Heart left ventricle (tissue), 16 donors: ENCODE results near the gene CENATAC. TPM values are rescaled to one million over a fixed set of nuclear protein-coding genes. Genes with fewer than 3 reads are reported as not detected.

Source experiments
- ATAC-seq, 4 donors: fragments of 200-7000 bp; cut with Tn5 transposase; one replicate each; pipeline ENCODE4 v1.9.1; 2020 to 2022; ENCODE audit warnings: moderate library complexity in 4 of 4, mild to moderate bottlenecking in 3 of 4, moderate number of reproducible peaks in 1 of 4
- DNase-seq, 5 donors: peaks; one replicate each; pipeline ENCODE4 v3.0.0-alpha.2; 2020
- H3K27ac ChIP-seq, 12 donors: fragments of 200-600 bp; sonication (generic) in 4 of 12; one replicate each; pipeline versions ENCODE4 v1.5.0 to v1.8.0; 2016 to 2022; ENCODE audit warnings: mild to moderate bottlenecking in 2 of 12
- H3K27me3 ChIP-seq, 9 donors: fragments of 200-600 bp; sonication (generic) in 2 of 9; one replicate each; pipeline versions ENCODE4 v1.5.1 to v1.8.0; 2016 to 2022; ENCODE audit warnings: mild to moderate bottlenecking in 3 of 9
- H3K36me3 ChIP-seq, 9 donors: fragments of 200-600 bp; sonication (generic) in 2 of 9; one replicate each; pipeline versions ENCODE4 v1.5.0 to v1.8.0; 2018 to 2022; ENCODE audit warnings: mild to moderate bottlenecking in 2 of 9
- H3K4me1 ChIP-seq, 12 donors: fragments of 200-600 bp; sonication (generic) in 4 of 12; one replicate each; pipeline versions ENCODE4 v1.5.0 to v1.8.0; 2016 to 2022; ENCODE audit warnings: mild to moderate bottlenecking in 3 of 12
- H3K4me3 ChIP-seq, 12 donors: fragments of 200-600 bp; sonication (generic) in 4 of 12; one replicate each; pipeline versions ENCODE4 v1.5.0 to v1.8.0; 2017 to 2022; ENCODE audit warnings: mild to moderate bottlenecking in 9 of 12, moderate library complexity in 4 of 12
- H3K9me3 ChIP-seq, 12 donors: fragments of 200-600 bp; sonication (generic) in 4 of 12; one replicate each; pipeline versions ENCODE4 v1.5.0 to v1.8.0; 2016 to 2022; ENCODE audit warnings: mild to moderate bottlenecking in 1 of 12
- POLR2A ChIP-seq, 2 donors: fragments of 450-650 bp; IDR thresholded peaks; one replicate each; pipeline ENCODE4 v1.6.1; 2017; ENCODE audit warnings: antibody characterized with exemption in 2 of 2, mild to moderate bottlenecking in 2 of 2, moderate library complexity in 2 of 2
- WGBS, 4 donors: extraction: QIAGEN DNeasy Blood & Tissue Kit in 2 of 4; methylation state at CpG; one replicate each; pipeline versions ENCODE4 v1.1.5 to v1.1.7; 2013 to 2018; 5-methylcytosine and 5-hydroxymethylcytosine counted together
- intact Hi-C, 10 donors: fragments of 100-400 bp; cut with DNase I; formaldehyde crosslinking; loops; one replicate each; pipeline versions ENCODE4 v1.11.1 to v1.14.2; 2022
- polyA plus RNA-seq, 2 donors: library from polyadenylated mRNA; stranded (reverse); fragments of 200-250 nt; gene quantifications; one replicate each; pipeline ENCODE4 v1.2.3, GENCODE V29; 2013
- total RNA-seq, 9 donors: library from RNA; depleted of rRNA in 2 of 9; stranded (reverse); fragments of >200 nt in 2 of 9; fragmentation: NEBNext Ultra II Directional in 3 of 9; extraction: Animal tissue kit (Norgen Biotek cat#: 25700) in 3 of 9; gene quantifications; one replicate each; pipeline versions ENCODE4 v1.1.0 to v1.2.4, GENCODE V29; 2016 to 2023
- TF ChIP-seq, protein P1 (sequence below), 12 donors: fragments of 200-600 bp; sonication (generic) in 4 of 12; IDR thresholded peaks; one replicate each; pipeline versions ENCODE4 v1.5.0 to v1.8.0; 2018 to 2022; ENCODE audit warnings: antibody characterized with exemption in 12 of 12, mild to moderate bottlenecking in 5 of 12
- donor health status: ischemic (EF 13 %, LVEDD 7.1; RV severe dilation, severe dysfunction).
- donor health status: healthy with polysubstance abuse.
- donor health status: DM: no; HTN: yes; CAD: no.
- donor health status: DM: no; HTN: no; CAD: no.
- donor health status: ischemic (EF 25% LVEDD 6.9; RV normal size, moderate dysfunction).
- donor health status: ischemic (EF 25% LVEDD 5.7; RV mildly dilated, moderate dysfunction).
- donor health status: healthy.
- donor health status: DM: yes; HTN: yes; CAD: no.
- donor health status: ischemic (EF 35%, LVEDD 5.7; RV mildly dilated, moderate dysfunction).
- donor health status: nonischemic (EF 11% LVEDD 7.7; RV severe dilation, severe dysfunction).
- donor health status: DM: yes; HTN: yes; CAD: no.
- donor health status: PGD.
- donor health status: ischemic (EF 29% LVEDD 5.4; RV normal size, mild dysfunction).
- donor health status: nonischemic (EF 23%, LVEDD 6.1; RV moderate dilation, normal function).

CENATAC gene
- total and polyA plus RNA-seq, 11 donors = 7.9 to 27.3 (median 11.7) TPM

GRCh38 chr11:118998388-118998717, 415 bp downstream of the CENATAC start:
- no peak for DNase-seq
- WGBS, 4 donors = 1 to 3% (median 3%) methylated on average over 17 to 19 of the region's 19 CpGs
- no peaks in the 10 kb centered on the region for H3K9me3 ChIP-seq
- peak in 1 of 4 donors; percentile 22 for ATAC-seq
- no peaks in the 10 kb centered on the region for H3K27me3 ChIP-seq
- peak overlapping the region; percentile 53 to 95 (median 87) for H3K4me3 ChIP-seq
- H3K36me3 ChIP-seq = peaks cover 0 to 46% (median 37%) of the 10 kb centered on the region in 9 donors
- peaks cover 0 to 23% (median 17%) of the 10 kb centered on the region in 12 donors for H3K4me1 ChIP-seq
- intact Hi-C loops = loop anchor here in 2 of 10 donors (2.0 kb wide), 2 partner anchors 20 to 32 kb away; partner anchors contain the start of genes RPS25 (in 1 of the 2), SLC37A4 (in 1 of the 2) and TRAPPC4 (in 1 of the 2)
- H3K27ac ChIP-seq = peak overlapping the region; percentile 57 to 91 (median 84)
- TF ChIP-seq POLR2A (IDR thresholded peaks at IDR 0.05) = no peak
- TF ChIP-seq, protein P1, sequence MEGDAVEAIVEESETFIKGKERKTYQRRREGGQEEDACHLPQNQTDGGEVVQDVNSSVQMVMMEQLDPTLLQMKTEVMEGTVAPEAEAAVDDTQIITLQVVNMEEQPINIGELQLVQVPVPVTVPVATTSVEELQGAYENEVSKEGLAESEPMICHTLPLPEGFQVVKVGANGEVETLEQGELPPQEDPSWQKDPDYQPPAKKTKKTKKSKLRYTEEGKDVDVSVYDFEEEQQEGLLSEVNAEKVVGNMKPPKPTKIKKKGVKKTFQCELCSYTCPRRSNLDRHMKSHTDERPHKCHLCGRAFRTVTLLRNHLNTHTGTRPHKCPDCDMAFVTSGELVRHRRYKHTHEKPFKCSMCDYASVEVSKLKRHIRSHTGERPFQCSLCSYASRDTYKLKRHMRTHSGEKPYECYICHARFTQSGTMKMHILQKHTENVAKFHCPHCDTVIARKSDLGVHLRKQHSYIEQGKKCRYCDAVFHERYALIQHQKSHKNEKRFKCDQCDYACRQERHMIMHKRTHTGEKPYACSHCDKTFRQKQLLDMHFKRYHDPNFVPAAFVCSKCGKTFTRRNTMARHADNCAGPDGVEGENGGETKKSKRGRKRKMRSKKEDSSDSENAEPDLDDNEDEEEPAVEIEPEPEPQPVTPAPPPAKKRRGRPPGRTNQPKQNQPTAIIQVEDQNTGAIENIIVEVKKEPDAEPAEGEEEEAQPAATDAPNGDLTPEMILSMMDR (IDR thresholded peaks at IDR 0.05) = no peak

DNA sequence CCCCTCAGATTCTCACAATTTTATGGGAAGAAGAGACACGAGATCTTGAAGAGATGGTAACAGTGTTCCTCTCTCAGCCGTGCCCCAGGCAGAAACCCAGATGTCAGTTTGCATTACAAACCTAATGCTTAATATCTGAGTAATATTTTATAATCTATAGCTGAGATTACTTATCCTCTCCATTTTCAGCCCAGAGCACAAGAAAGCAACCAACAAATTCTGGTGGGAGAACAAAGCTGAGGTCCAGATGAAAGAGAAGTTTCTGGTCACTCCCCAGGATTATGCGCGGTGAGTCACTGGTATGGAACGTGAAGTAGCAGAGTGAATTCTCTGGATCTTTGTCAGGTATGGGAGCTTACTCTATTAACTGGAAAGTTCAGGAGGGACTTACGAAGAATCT, 884 bp downstream of the CENATAC start:
- TF ChIP-seq, protein P1 (IDR thresholded peaks at IDR 0.05) = no peak
- no peak for TF ChIP-seq POLR2A (IDR thresholded peaks at IDR 0.05)
- Histone ChIP-seq H3K36me3 (peaks cover 0 to 50% (median 41%) of the 10 kb centered on the region in 9 donors), H3K9me3 (no peaks in the 10 kb centered on the region), H3K27me3 (no peaks in the 10 kb centered on the region), H3K27ac (peak overlapping the region in 9 of 12 donors; percentile 7 to 91 (median 85)), H3K4me3 (peak overlapping the region; percentile 53 to 95 (median 87)), H3K4me1 (peaks cover 0 to 23% (median 17%) of the 10 kb centered on the region in 12 donors)
- ATAC-seq = no peak
- no peak for DNase-seq
- 55 to 62% (median 58%) methylated on average over 6 of the region's 6 CpGs for WGBS, 4 donors
- intact Hi-C loops = loop anchor here in 2 of 10 donors (2.0 kb wide), 2 partner anchors 20 to 32 kb away; partner anchors contain the start of genes RPS25 (in 1 of the 2), SLC37A4 (in 1 of the 2) and TRAPPC4 (in 1 of the 2)

GRCh38 chr11:119000906-119001305, 3.0 kb downstream of the CENATAC start:
- Histone ChIP-seq H3K27ac (no peak overlapping the region), H3K36me3 (peaks cover 0 to 70% (median 56%) of the 10 kb centered on the region in 9 donors), H3K4me1 (peaks cover 0 to 23% (median 17%) of the 10 kb centered on the region in 12 donors), H3K27me3 (no peaks in the 10 kb centered on the region), H3K9me3 (no peaks in the 10 kb centered on the region), H3K4me3 (no peak overlapping the region)
- intact Hi-C loops = no loop called here
- WGBS, 4 donors = 58 to 70% (median 66%) methylated on average over 1 of the region's 1 CpG
- no peak for DNase-seq
- ATAC-seq = no peak
- TF ChIP-seq, protein P1 (IDR thresholded peaks at IDR 0.05) = no peak

GRCh38 chr11:119006656-119007055, 8.7 kb downstream of the CENATAC start:
- Histone ChIP-seq H3K36me3 (peaks cover 0 to 97% (median 86%) of the 10 kb centered on the region in 9 donors), H3K9me3 (no peaks in the 10 kb centered on the region), H3K4me1 (peaks cover 0 to 9% (median 0%) of the 10 kb centered on the region in 12 donors), H3K27ac (no peak overlapping the region), H3K4me3 (no peak overlapping the region), H3K27me3 (no peaks in the 10 kb centered on the region)
- intact Hi-C loops = no loop called here
- no peak for TF ChIP-seq POLR2A (IDR thresholded peaks at IDR 0.05)
- TF ChIP-seq, protein P1 (IDR thresholded peaks at IDR 0.05) = no peak
- ATAC-seq (no peak), DNase-seq (no peak)
- 86 to 89% (median 86%) methylated on average over 4 of the region's 4 CpGs for WGBS, 4 donors
